ENCODE measurements around the gene CCT8. TPM values are rescaled to one million over a fixed set of nuclear protein-coding genes. Genes with fewer than 3 reads are reported as not detected.
A peak's percentile ranks its signal among the peaks of the same experiment; 100 is the strongest.

The CCT8 gene
- total and polyA plus RNA-seq, 2 of the 8 experiments (the other 6 are each of a cell fraction or from before 2014, with no cell fraction given), result 151 to 319 TPM

GRCh38 chr21:29114765-29115500 is 41.5 kb upstream of the CCT8 start:
- TF ChIP-seq SRF (IDR thresholded peaks at IDR 0.05; ENCODE audit: low read depth, low read length) (peak; percentile 87), MAX (IDR thresholded peaks at IDR 0.05) (no peak), HDAC2 (IDR thresholded peaks at IDR 0.05; ENCODE audit: borderline replicate concordance in 1 of 2, low read depth in 2 of 2, low read length in 2 of 2) (0 out of 4 replicates have a peak, but pooled peaks of 1 of the 2 experiments have one; percentile 38)
- TF ChIP-seq, protein P1, sequence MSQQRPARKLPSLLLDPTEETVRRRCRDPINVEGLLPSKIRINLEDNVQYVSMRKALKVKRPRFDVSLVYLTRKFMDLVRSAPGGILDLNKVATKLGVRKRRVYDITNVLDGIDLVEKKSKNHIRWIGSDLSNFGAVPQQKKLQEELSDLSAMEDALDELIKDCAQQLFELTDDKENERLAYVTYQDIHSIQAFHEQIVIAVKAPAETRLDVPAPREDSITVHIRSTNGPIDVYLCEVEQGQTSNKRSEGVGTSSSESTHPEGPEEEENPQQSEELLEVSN (IDR thresholded peaks at IDR 0.05), result peak; percentile 48; the same call in 1 of the 2 replicates
- Histone ChIP-seq H2BK20ac (ENCODE audit: low read length) (no peak overlapping the region), H3K56ac (replicated peaks; ENCODE audit: insufficient read length, low read depth, low read length) (no peak overlapping the region), H3K4me1 (replicated peaks in 1 of 4; ENCODE audit: control insufficient read depth in 3 of 4, insufficient read depth in 4 of 4, low read length in 3 of 4) (peaks cover 0 to 4% (median 2%) of the 10 kb centered on the region in 4 experiments; a peak in 4 of 7 replicates), H4K20me1 (replicated peaks in 1 of 2; ENCODE audit: control insufficient read depth in 1 of 2, insufficient read depth in 2 of 2, low read length in 2 of 2) (no peaks in the 10 kb centered on the region), H2BK5ac (ENCODE audit: low read depth, low read length) (no peak overlapping the region), H4K91ac (replicated peaks; ENCODE audit: insufficient read length, low read length) (no peak overlapping the region), H3K79me1 (ENCODE audit: low read depth, low read length) (no peaks in the 10 kb centered on the region), H3K4ac (replicated peaks; ENCODE audit: insufficient read length, low read depth, low read length) (no peak overlapping the region), H3K4me2 (ENCODE audit: insufficient read depth in 1 of 2, low read depth in 2 of 2, low read length in 2 of 2) (no peak overlapping the region; a peak in 1 of 4 replicates), H2BK15ac (ENCODE audit: low read length) (no peak overlapping the region), H2AFZ (ENCODE audit: low read length) (no peak overlapping the region), H2AK5ac (ENCODE audit: low read depth, low read length) (no peak overlapping the region), H3K9me3 (ENCODE audit: insufficient read depth in 2 of 2, low read depth in 1 of 2, low read length in 1 of 2) (no peaks in the 10 kb centered on the region), H3K36me3 (ENCODE audit: control insufficient read depth in 2 of 4, insufficient read depth in 4 of 4, low read length in 3 of 4) (no peaks in the 10 kb centered on the region), H3K4me3 (ENCODE audit: extremely low read depth in 1 of 4, insufficient read depth in 2 of 4, low read depth in 3 of 4, low read length in 4 of 4) (no peak overlapping the region), H4K8ac (ENCODE audit: extremely low read depth, insufficient read depth, low read length) (no peak overlapping the region), H2BK12ac (ENCODE audit: low read depth, low read length) (no peak overlapping the region; the same call in 1 of the 2 replicates), H3K27ac (ENCODE audit: low read depth, low read length) (no peak overlapping the region), H3K23me2 (ENCODE audit: low read depth, low read length) (no peaks in the 10 kb centered on the region), H4K5ac (ENCODE audit: insufficient read length, low read depth, low read length) (no peak overlapping the region), H3K9ac (replicated peaks in 1 of 4; ENCODE audit: extremely low read depth in 1 of 4, low read depth in 3 of 4, low read length in 3 of 4) (no peak overlapping the region), H3K27me3 (replicated peaks in 1 of 4; ENCODE audit: control insufficient read depth in 3 of 4, extremely low read depth in 1 of 4, insufficient read depth in 3 of 4, low read length in 3 of 4) (no peaks in the 10 kb centered on the region), H3K23ac (ENCODE audit: insufficient read length) (no peak overlapping the region), H3K79me2 (ENCODE audit: control insufficient read depth in 1 of 2, insufficient read depth in 2 of 2, low read length in 2 of 2) (no peaks in the 10 kb centered on the region), H3K18ac (ENCODE audit: extremely low read depth, low read length) (no peak overlapping the region), H3K14ac (ENCODE audit: insufficient read length) (no peak overlapping the region), H2BK120ac (replicated peaks; ENCODE audit: low read depth, low read length) (no peak overlapping the region)
- DNase-seq (ENCODE audit: low read depth in 1 of 2, low spot score in 2 of 2) (peak in 1 of 2 experiments; percentile 27), FAIRE-seq (no peak)
- ChIA-PET POLR2A (ENCODE audit: partially characterized antibody) (interaction anchor here (1.0 to 1.4 kb wide), 3 partner anchors 41 to 90 kb away, joined by 3 to 4 read pairs (median 3); partner anchors contain the start of genes CCT8 and USP16), CTCF (ENCODE audit: partially characterized antibody) (interaction anchor here (1.2 to 2.4 kb wide), 5 partner anchors 9 to 262 kb away, joined by 3 to 7 read pairs (median 4); no protein-coding TSS in a partner anchor)
- 68% methylated on average over 5 of the region's 5 CpGs; no CpG with 5 or more reads in 1 of the 2 experiments for WGBS, 2 experiments (ENCODE audit: extremely low coverage in 1 of 2, insufficient coverage in 1 of 2, insufficient read length in 1 of 2, insufficient replicate concordance in 2 of 2, low coverage in 1 of 2, low lambda C conversion rate in 2 of 2, missing lambda C conversion rate in 1 of 2)
